Stimulated activated CD4-positive, alpha-beta T cell treated with anti-CD3 and anti-CD28 coated beads, TNF-alpha, amount 100 ng/mL, for 48 hours (primary cell): ENCODE data around the gene TMEM129.

Experiments
- DNase-seq, 3 donors: peaks; one replicate each; pipeline ENCODE4 v3.0.0-alpha.2; 2020; ENCODE audit warnings: low read depth in 3 of 3

The TMEM129 gene

DNA sequence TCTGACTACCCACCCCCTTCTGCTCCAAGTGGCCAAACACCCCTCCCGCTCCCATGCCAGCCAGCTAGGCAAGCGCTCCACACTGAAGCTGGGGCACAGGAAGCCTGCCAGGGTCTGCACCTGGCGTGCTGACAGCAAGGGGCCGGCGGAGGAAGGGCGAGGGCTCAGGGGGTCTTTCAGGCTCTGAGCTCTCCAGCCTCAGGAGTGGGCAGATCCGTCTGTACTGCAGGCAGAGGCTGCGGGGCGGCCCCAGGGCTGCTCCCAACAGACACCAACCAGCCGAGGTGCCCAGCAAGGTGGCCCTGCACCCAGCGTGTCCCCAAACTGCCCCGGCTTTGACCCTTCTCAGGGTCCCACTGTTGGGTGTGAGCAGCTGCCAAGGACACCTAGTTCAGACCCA is 51.9 kb downstream of the TMEM129 start:
- no peak for DNase-seq

DNA sequence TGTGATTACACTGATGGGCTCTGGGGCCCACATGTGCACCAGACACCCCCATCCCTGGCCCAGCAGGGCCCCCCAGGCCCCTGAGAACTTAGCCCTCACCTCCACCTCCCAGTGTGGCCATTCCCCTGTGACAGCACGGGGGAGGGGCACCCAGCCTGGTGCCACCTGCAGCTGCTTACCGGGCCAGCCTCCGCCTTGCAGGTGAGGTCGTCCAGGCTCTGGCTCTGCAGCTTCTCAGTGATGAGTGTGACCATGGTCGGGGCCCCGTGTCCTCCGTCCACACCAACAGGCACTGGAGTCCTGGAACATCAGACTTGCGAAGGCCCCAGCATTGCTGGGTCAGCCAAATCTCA is 52.7 kb downstream of the TMEM129 start:
- DNase-seq: no peak

DNA sequence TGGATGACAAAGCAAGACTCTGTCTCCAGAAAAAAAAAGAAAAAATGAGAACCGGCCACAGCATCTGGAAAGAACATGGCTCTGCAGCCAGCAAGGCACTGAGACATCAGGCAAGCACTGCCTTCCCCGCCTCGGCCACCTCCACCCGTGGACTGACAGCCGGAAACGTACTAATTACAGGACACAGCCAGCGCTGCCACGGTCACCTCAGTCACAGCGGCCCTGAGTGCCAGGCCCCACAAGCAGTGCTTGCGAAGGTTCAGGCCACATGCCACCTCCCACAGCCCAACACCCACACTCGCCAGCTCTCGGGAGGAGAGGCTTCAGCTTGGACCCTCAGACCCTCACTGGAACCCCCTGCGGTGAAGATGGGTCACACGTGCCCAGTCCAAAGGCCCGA is 53.9 kb downstream of the TMEM129 start:
- no peak for DNase-seq

DNA sequence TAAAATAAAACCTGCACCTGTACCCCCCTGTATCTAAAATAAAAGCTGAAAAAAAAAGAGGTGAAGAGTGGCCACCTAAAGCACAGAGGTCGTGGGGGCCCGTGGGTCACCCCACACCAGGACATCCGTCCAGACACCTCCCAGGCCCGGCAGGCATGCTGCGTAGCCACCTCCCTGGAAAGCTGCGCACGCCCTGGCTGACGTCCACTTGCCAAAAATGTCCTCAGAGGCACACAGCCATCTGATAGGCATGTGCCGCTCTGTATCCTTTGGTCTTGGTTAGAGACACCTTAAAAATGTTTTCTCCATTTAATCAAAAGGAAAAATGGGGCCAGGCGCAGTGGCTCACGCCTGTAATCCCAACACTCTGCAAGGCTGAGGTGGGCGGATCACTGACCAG is 54.7 kb downstream of the TMEM129 start:
- DNase-seq: no peak
